ENCODE data around the gene MYBPC3.
"Not testable (repeated sequence)": the region's sequence is repeated elsewhere in the genome, so short reads cannot be mapped to it uniquely, and the experiment has no call there.

The MYBPC3 gene

DNA sequence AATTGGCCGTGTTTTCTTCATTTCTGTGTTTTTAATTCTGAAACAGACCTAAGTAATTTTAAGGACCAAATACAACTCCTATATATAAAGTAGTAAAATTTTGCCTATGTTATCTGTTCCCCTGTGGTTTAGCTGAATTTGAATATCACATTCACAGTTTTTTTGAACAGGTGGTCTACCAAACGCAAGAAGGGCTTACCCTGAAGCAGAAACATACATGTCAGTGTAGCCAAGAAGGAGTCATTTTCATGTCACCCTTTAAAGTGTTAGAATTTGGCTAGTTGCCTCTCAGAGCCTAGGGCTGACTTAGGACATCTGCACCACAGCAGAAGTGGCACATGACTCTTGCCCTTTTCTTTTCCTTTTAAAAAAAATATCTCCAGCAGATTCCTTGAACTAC lies 34.3 kb downstream of the MYBPC3 start:
- DNase-seq (ENCODE audit: low read depth) = no peak
- no peak overlapping the region for H3K4me3 ChIP-seq (replicated peaks; ENCODE audit: low read depth, low read length)
- TF ChIP-seq, protein P1, sequence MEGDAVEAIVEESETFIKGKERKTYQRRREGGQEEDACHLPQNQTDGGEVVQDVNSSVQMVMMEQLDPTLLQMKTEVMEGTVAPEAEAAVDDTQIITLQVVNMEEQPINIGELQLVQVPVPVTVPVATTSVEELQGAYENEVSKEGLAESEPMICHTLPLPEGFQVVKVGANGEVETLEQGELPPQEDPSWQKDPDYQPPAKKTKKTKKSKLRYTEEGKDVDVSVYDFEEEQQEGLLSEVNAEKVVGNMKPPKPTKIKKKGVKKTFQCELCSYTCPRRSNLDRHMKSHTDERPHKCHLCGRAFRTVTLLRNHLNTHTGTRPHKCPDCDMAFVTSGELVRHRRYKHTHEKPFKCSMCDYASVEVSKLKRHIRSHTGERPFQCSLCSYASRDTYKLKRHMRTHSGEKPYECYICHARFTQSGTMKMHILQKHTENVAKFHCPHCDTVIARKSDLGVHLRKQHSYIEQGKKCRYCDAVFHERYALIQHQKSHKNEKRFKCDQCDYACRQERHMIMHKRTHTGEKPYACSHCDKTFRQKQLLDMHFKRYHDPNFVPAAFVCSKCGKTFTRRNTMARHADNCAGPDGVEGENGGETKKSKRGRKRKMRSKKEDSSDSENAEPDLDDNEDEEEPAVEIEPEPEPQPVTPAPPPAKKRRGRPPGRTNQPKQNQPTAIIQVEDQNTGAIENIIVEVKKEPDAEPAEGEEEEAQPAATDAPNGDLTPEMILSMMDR (IDR thresholded peaks at IDR 0.05; ENCODE audit: low read length, missing control alignments) = no peak

DNA sequence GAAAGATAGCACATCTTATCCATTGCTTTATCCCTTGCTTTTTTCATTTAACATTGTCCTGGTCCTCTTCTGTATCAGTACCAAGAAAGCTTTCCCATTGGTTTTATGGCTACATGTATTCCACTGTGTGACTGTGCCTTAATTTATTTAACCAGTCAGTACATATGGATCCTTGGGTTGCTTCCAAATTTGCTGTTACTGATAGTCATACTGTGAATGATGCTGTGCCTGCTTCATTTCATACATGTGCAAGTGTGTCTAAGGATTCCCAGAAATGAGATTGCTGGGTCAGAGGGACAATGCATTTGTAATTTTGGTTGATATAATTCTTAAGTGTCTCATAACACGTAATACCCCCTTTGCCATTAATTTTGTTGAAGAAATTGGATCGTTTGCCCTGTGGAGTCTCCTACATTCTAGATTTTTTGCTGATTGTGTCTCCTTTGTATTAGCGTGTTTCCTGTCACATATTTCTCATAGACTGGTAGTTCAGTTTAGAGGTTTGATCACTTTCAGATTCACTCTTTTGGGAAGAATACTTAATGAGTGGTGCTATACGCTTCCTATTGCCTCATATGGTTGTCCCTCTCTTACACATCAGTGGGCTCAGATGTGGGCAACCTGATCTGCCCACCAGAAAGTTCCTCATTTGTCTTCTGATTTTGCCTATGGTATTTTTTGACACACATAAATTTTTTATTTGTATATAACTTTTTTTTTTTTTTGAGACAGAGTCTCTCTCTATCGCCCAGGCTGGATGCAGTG lies 35.3 kb downstream of the MYBPC3 start:
- TF ChIP-seq, protein P1 (IDR thresholded peaks at IDR 0.05; ENCODE audit: low read length, missing control alignments) = no peak
- no peak for DNase-seq (ENCODE audit: low read depth)
- H3K4me3 ChIP-seq (replicated peaks; ENCODE audit: low read depth, low read length) = no peak overlapping the region

DNA sequence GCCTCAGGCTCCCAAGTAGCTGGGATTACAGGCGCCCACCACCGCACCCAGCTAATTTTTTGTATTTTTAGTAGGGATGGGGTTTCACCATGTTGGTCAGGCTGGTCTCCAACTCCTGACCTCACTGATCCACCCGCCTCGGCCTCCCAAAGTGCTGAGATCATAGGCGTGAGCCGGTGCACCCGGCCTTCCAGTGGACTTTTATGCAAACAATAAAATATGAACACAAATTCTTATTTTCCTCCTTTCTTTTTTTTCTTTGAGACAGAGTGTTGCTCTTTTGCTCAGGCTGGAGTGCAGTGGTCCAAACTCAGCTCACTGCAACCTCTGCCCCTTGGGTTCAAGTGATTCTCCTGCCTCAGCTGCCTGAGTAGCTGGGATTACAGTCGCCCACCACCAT lies 36.0 kb downstream of the MYBPC3 start:
- H3K4me3 ChIP-seq (replicated peaks; ENCODE audit: low read depth, low read length); DNase-seq (ENCODE audit: low read depth): not testable (repeated sequence)

DNA sequence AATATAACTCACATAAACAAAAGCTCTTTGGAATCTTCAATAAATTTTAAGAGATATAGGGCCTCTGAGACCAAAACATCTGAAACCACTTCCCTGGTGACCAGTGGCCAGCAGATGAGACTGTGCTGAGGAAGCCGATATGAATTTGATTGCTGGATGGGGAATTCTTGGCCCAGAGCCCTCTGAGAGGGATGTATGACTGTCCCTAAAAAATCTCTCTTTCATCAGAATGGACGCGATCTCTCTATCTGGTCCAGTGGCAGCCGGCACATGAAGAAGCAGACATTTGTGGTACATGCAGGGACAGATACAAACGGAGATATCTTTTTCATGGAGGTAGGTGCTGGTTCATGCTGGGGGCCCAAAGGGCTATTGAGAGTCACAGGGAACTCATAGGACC lies 37.5 kb downstream of the MYBPC3 start:
- no peak overlapping the region for H3K4me3 ChIP-seq (replicated peaks; ENCODE audit: low read depth, low read length)
- no peak for DNase-seq (ENCODE audit: low read depth)
- TF ChIP-seq, protein P1 (IDR thresholded peaks at IDR 0.05; ENCODE audit: low read length, missing control alignments) = no peak

DNA sequence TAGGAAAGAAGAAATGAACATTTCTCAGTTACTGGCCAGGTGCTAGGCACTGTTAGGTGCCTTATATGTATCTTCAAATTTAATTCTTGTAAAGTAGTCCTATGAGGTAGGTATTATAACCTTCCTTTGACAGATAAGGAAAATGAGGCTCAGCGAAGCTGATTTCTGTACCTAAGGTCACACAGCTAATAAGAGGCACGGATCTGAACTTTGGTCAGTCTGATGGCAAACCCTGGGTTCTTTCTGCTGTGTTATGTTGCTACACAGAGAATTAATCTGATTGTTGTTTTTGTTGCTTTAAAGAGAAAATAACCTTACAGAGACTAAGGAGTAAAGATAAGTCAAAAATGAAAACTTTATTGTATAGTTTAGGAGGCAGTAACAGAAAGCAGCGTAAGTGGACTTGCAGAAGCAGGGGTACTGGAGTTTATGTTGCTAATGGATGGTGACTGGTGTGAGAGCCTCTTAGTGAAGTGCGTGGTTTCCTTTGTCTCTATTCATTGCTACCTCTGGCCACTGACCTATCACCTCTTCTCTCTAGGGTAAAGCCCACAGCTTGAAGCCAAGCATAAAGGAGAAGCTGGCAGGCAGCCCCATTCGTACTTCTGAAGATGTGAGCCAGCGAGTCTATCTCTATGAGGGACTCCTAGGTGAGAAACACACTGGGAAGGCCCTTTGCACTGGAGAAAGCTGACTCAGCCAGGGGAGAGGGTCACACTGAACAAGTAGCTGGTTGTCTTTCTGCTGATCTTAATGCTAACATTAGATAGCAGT lies 44.3 kb downstream of the MYBPC3 start:
- no peak overlapping the region for H3K4me3 ChIP-seq (replicated peaks; ENCODE audit: low read depth, low read length)
- DNase-seq (ENCODE audit: low read depth) = no peak
- TF ChIP-seq, protein P1 (IDR thresholded peaks at IDR 0.05; ENCODE audit: low read length, missing control alignments) = no peak

DNA sequence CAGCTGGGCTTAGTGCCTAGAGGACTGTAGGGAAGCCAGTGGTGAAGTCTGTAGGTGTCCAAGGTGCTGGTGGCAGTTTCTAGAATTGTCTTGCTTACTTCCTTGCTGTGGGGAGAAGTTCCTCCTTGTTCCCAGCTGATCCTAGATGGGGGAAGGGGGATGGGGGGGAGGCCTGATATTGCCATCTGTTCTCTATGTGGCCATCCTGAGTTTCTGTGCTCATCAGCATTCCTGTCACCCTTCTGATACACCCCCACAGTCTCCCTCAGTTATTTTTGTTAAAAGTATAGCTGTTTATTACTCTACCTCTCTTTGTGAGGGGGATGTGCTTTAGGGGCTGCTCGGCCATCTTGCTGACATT lies 46.0 kb downstream of the MYBPC3 start:
- TF ChIP-seq, protein P1 (IDR thresholded peaks at IDR 0.05; ENCODE audit: low read length, missing control alignments) = no peak
- DNase-seq (ENCODE audit: low read depth) = no peak
- H3K4me3 ChIP-seq (replicated peaks; ENCODE audit: low read depth, low read length) = no peak overlapping the region

DNA sequence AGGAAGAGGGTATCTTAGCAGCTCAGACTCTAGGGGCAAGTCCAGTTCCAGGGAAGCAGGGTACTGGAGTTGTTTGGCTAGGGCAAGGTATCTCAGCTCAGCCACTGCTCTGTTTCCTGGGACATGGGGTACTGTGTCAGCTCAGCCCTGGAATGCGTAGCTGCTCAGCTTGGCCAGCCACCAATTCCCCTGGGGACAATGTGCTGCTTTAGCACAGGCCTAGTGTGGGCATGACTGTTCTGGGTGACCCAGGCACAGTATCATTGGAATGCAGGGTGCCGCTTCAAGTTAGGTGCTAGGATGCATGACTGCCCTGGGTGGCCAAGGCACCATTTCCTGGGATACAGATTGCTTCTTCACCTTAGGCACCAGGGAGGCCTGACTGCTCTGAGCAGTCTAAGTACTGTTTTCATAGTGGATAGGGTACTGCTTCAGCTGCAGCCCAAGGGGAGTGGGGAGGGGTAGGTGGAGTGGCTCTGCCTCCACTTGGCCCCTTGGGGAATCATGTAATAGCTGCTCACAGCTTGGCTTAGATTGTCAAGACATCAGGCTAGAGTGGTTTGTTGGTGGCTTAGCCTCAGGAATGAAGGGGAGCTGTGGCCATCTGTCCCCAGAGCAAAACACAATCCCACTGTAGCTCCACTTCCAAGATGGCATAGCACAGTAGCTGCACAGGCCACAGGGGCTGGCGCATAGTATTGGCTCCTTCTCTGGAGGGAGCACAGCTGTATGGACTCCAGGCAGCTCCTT lies 46.6 kb downstream of the MYBPC3 start:
- DNase-seq (ENCODE audit: low read depth) = no peak
- TF ChIP-seq, protein P1 (IDR thresholded peaks at IDR 0.05; ENCODE audit: low read length, missing control alignments) = no peak
- H3K4me3 ChIP-seq (replicated peaks; ENCODE audit: low read depth, low read length) = no peak overlapping the region
